Gastrocnemius medialis (tissue), 4 donors: ENCODE results near the gene NINJ2.

Experiments used
- POLR2A ChIP-seq, 2 donors: fragments of 450-650 bp; IDR thresholded peaks; one replicate each; pipeline ENCODE4 v1.6.1; 2017; ENCODE audit warnings: antibody characterized with exemption in 2 of 2, mild to moderate bottlenecking in 2 of 2, moderate library complexity in 2 of 2
- TF ChIP-seq, protein P1 (sequence below), 5 experiments: fragments of 450-650 bp in 3 of 5; fragments of 200-600 bp in 2 of 5; sonication (generic) in 2 of 5; IDR thresholded peaks in 4 of 5; conservative IDR thresholded peaks in 1 of 5; 1 replicate in 4 of 5; 2 replicates in 1 of 5; pipeline ENCODE4 v1.5.1; 2016 to 2019; ENCODE audit warnings: antibody characterized with exemption in 5 of 5, mild to moderate bottlenecking in 3 of 5, moderate library complexity in 3 of 5

DNA sequence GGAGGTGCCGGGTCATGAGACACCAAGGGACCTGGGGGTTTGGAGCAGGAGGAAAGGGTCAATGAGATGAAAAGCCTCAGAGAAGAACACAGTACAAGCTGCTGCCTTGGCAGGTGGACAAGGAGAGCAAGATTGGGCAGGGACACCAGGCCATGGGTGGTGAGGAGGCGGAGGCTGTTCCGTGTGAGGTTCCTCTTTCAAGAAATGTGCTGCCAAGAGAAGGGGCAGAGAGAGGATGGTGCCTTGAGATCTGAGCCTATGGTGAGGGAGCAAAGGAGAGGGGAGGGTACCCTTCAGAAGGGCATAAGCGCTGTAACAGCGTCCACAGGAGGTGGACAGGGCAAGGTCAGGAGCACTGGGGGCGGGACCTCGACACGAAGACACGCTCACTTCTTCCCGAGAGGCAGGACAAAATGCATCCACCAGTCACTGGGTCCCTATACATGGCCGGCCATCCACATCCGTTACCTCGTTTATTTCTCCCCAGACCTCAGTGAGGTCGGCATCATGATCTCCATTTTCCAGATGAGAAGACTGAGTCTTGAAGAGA is 103.3 kb downstream of the NINJ2 start:
- TF ChIP-seq, protein P1, sequence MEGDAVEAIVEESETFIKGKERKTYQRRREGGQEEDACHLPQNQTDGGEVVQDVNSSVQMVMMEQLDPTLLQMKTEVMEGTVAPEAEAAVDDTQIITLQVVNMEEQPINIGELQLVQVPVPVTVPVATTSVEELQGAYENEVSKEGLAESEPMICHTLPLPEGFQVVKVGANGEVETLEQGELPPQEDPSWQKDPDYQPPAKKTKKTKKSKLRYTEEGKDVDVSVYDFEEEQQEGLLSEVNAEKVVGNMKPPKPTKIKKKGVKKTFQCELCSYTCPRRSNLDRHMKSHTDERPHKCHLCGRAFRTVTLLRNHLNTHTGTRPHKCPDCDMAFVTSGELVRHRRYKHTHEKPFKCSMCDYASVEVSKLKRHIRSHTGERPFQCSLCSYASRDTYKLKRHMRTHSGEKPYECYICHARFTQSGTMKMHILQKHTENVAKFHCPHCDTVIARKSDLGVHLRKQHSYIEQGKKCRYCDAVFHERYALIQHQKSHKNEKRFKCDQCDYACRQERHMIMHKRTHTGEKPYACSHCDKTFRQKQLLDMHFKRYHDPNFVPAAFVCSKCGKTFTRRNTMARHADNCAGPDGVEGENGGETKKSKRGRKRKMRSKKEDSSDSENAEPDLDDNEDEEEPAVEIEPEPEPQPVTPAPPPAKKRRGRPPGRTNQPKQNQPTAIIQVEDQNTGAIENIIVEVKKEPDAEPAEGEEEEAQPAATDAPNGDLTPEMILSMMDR (IDR thresholded peaks at IDR 0.05 in 4 of 5, conservative IDR thresholded peaks at IDR 0.05 in 1 of 5) = no peak
- no peak for TF ChIP-seq POLR2A (IDR thresholded peaks at IDR 0.05)
